Endothelial cell (in vitro differentiated cells): Measurements from ENCODE around the gene IFI35. TPM values are rescaled to one million over a fixed set of nuclear protein-coding genes. Genes with fewer than 3 reads are reported as not detected.
"Not testable (repeated sequence)": the region's sequence is repeated elsewhere in the genome, so short reads cannot be mapped to it uniquely, and the experiment has no call there.

Experiments
- DNase-seq: peaks from one replicate; pipeline ENCODE4 v3.0.0; 2021; ENCODE audit warnings: low spot score
- H3K27ac Mint-ChIP-seq: one replicate; pipeline ENCODE4 v1.8.0; 2021; ENCODE audit warnings: mixed read lengths, inconsistent platforms; ENCODE audit not compliant: unreplicated experiment
- H3K27me3 Mint-ChIP-seq: one replicate; pipeline ENCODE4 v1.8.0; 2021; ENCODE audit warnings: mild to moderate bottlenecking, moderate library complexity, mixed read lengths, inconsistent platforms; ENCODE audit not compliant: unreplicated experiment
- H3K36me3 Mint-ChIP-seq: one replicate; pipeline ENCODE4 v1.8.0; 2021; ENCODE audit warnings: mild to moderate bottlenecking, low read depth, mixed read lengths, inconsistent platforms; ENCODE audit not compliant: unreplicated experiment
- H3K4me1 Mint-ChIP-seq: one replicate; pipeline ENCODE4 v1.8.0; 2021; ENCODE audit warnings: mild to moderate bottlenecking, mixed read lengths, inconsistent platforms; ENCODE audit not compliant: unreplicated experiment
- H3K4me3 Mint-ChIP-seq: one replicate; pipeline ENCODE4 v1.8.0; 2021; ENCODE audit warnings: mild to moderate bottlenecking, mixed read lengths, inconsistent platforms; ENCODE audit not compliant: unreplicated experiment
- H3K9me3 Mint-ChIP-seq: one replicate; pipeline ENCODE4 v1.8.0; 2021; ENCODE audit warnings: mixed read lengths, inconsistent platforms; ENCODE audit not compliant: unreplicated experiment
- total RNA-seq: library from RNA; stranded (reverse); fragmentation: NEBNext Ultra II Directional; extraction: Animal tissue kit (Norgen Biotek cat#: 25700); gene quantifications from one replicate; pipeline ENCODE4 v1.2.1, GENCODE V29; 2021; ENCODE audit not compliant: unreplicated experiment
- TF ChIP-seq, protein P1 (sequence below): fragments of 200-600 bp; sonication (generic); IDR thresholded peaks from one replicate; pipeline ENCODE4 v1.5.0; 2021; ENCODE audit warnings: antibody characterized with exemption; ENCODE audit not compliant: unreplicated experiment

Gene IFI35
- total RNA-seq, 1 donor from 2014 or later, result 4.2 TPM

DNA sequence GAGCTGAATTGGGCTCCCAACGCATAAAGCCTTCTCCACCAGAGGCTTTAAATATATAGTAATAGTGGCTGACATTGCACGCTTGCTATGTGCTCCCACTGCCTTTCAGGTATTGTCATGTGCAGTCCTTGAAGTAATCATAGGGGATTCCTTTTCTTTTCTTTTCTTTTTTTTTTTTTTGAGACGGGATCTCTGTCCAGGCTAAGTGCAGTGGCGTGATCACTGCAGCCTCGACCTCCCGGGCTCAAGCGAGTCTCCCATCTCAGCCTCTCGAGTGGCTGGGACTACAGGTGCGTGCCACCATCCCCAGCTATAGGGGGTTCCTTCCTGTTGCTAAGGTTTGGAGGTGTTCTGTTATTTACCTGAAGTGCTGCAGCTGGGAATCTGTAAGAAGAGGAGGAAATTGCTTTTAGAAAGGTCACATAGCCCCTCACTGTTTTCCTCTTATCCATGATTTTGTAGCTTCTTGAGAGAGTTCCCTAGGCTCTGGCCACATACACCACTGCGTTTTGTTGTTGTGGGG, 7.5 kb upstream of the IFI35 start:
- peaks cover 31% of the 10 kb centered on the region for H3K36me3 Mint-ChIP-seq

DNA sequence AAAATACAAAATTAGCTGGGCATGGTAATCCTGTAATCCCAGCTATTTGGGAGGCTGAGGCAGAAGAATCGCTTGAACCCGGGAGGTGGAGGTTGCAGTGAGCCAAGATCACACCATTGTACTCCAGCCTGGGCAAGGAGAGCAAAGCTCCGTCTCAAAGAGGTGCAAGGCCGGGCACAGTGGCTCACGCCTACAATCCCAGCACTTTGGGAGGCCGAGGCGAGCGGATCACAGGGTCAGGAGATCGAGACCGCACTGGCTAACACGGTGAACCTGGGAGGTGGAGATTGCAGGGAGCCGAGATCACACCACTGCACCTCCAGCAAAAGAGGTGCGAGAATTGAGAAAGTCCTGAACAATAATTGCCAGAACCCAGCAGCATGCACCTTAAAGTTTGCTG, 5.7 kb upstream of the IFI35 start:
- H3K36me3 Mint-ChIP-seq, result peaks cover 27% of the 10 kb centered on the region
- H3K27ac Mint-ChIP-seq, result peak overlapping the region; percentile 64
- H3K4me3 Mint-ChIP-seq, result peak overlapping the region; percentile 67
- not testable (repeated sequence) for H3K9me3 Mint-ChIP-seq, DNase-seq, H3K27me3 Mint-ChIP-seq
- peaks cover 27% of the 10 kb centered on the region for H3K4me1 Mint-ChIP-seq

More for the DNA sequence above, 7.5 kb upstream of the IFI35 start:
- Mint-ChIP-seq H3K4me1 (peaks cover 31% of the 10 kb centered on the region), H3K27me3 (peaks cover 3% of the 10 kb centered on the region), H3K4me3 (peak overlapping the region; percentile 100), H3K27ac (peak overlapping the region; percentile 99), H3K9me3 (no peaks in the 10 kb centered on the region)
- TF ChIP-seq, protein P1, sequence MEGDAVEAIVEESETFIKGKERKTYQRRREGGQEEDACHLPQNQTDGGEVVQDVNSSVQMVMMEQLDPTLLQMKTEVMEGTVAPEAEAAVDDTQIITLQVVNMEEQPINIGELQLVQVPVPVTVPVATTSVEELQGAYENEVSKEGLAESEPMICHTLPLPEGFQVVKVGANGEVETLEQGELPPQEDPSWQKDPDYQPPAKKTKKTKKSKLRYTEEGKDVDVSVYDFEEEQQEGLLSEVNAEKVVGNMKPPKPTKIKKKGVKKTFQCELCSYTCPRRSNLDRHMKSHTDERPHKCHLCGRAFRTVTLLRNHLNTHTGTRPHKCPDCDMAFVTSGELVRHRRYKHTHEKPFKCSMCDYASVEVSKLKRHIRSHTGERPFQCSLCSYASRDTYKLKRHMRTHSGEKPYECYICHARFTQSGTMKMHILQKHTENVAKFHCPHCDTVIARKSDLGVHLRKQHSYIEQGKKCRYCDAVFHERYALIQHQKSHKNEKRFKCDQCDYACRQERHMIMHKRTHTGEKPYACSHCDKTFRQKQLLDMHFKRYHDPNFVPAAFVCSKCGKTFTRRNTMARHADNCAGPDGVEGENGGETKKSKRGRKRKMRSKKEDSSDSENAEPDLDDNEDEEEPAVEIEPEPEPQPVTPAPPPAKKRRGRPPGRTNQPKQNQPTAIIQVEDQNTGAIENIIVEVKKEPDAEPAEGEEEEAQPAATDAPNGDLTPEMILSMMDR, result no peak
- DNase-seq, result no peak

DNA sequence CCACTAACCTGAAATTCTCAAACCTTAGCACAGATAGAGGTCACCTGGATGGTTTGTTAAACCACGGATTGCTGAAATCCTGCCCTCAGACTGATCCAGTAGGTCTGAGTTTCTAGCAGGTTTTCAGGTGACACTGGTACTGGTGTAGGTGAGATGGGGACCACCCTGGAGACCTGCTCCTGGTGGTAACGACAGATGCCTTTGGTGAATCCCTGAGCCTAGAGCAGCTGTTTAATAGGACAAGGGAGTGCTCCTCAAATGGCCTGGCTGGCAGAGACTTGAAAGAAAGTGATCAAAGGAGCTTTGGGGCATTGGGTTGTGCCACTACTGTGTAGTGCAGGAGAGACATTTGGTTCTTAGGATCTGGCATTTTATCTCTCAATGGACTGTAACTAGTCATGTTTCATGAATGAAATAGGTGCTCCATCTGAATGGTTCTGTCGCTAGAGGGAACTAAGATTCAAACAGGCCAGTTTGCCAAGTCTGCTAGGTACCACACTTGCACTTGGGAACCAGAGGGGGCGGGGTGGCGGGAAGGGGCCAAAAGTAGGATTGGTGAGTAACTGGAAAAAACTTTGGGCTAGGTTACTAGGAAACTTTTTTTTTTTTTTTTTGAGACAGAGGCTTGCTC, 2.9 kb upstream of the IFI35 start:
- H3K9me3 Mint-ChIP-seq, result no peaks in the 10 kb centered on the region
- no peak for DNase-seq
- H3K27ac Mint-ChIP-seq, result no peak overlapping the region
- H3K4me3 Mint-ChIP-seq, result no peak overlapping the region
- peaks cover 18% of the 10 kb centered on the region for H3K4me1 Mint-ChIP-seq
- peaks cover 27% of the 10 kb centered on the region for H3K36me3 Mint-ChIP-seq
- TF ChIP-seq, protein P1, result no peak
- H3K27me3 Mint-ChIP-seq, result peaks cover 3% of the 10 kb centered on the region

DNA sequence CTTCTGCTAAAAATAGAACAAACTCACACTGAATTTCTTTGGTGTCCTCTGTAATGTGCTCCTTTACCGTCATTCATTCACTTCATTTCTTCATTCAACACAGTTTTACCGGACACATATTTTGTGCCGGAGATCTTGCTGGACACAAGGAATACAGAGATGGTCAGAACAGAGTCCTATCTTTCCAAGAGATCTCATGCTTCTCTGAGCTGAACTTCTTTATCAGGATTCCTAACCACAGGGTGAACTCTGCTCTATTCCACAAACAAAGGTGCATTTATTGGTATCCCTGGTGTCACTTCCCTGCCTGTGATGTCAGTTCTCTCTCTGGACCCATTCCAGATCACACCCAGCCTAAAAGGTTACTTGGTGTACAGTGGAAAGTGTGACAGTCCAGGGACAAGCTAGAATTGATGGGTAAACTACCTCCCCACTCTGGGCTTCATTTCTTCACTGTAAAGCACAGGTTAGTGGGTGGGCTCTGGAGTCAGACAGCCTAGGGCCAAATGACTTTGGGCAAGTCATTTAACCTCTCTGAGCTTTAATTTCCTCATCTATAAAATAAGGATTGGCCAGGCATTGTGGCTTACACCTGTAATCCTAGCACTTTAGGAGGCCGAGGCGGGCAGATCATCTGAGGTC, 4.2 kb downstream of the IFI35 start:
- no peak for DNase-seq
- no peak overlapping the region for H3K27ac Mint-ChIP-seq
- TF ChIP-seq, protein P1, result no peak
- no peak overlapping the region for H3K4me3 Mint-ChIP-seq
- peaks cover 9% of the 10 kb centered on the region for H3K27me3 Mint-ChIP-seq
- H3K9me3 Mint-ChIP-seq, result no peaks in the 10 kb centered on the region
- H3K36me3 Mint-ChIP-seq, result peaks cover 13% of the 10 kb centered on the region
- peaks cover 19% of the 10 kb centered on the region for H3K4me1 Mint-ChIP-seq

DNA sequence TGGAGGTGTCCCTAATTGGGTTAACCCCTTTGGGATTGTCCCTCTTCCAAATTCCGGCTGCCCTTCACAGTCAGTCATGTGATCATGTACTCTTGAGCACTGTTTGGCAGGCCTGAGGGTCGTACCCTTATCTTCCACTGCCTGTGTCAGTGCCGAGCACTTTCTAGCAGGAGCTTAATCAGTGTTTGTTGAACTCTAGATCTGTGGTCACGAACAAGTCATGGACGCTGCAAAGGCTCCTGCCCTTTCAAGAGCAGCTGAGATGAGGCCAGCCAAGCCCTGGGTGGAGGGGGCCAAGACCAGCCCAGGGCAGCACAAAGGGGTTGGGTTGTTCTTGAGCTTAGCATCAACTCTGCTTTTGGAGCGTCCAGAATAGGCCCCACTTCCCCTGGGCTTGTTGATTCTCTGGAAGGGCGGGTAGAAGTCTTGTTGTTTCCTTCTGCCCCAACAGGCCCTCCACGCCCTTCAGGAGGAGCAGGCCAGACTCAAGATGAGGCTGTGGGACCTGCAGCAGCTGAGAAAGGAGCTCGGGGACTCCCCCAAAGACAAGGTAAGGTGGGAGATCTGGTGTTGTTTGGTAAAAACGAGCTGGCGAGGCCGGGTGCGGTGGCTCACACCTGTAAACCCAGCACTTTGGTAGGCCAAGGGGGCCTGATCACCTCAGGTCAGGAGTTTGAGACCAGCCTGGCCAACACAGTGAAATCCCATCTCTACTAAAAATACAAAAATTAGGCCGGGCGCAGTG, 5.3 kb downstream of the IFI35 start:
- H3K4me1 Mint-ChIP-seq, result peaks cover 23% of the 10 kb centered on the region
- TF ChIP-seq, protein P1, result no peak
- DNase-seq, result no peak
- peaks cover 13% of the 10 kb centered on the region for H3K36me3 Mint-ChIP-seq
- H3K27me3 Mint-ChIP-seq, result peaks cover 13% of the 10 kb centered on the region
- no peaks in the 10 kb centered on the region for H3K9me3 Mint-ChIP-seq
- H3K4me3 Mint-ChIP-seq, result no peak overlapping the region
- no peak overlapping the region for H3K27ac Mint-ChIP-seq
